ENCODE data around the gene NPAS3. TPM values are rescaled to one million over a fixed set of nuclear protein-coding genes. Genes with fewer than 3 reads are reported as not detected.

The NPAS3 gene
- total RNA-seq, 1 donor from 2014 or later = 2.4 TPM

DNA sequence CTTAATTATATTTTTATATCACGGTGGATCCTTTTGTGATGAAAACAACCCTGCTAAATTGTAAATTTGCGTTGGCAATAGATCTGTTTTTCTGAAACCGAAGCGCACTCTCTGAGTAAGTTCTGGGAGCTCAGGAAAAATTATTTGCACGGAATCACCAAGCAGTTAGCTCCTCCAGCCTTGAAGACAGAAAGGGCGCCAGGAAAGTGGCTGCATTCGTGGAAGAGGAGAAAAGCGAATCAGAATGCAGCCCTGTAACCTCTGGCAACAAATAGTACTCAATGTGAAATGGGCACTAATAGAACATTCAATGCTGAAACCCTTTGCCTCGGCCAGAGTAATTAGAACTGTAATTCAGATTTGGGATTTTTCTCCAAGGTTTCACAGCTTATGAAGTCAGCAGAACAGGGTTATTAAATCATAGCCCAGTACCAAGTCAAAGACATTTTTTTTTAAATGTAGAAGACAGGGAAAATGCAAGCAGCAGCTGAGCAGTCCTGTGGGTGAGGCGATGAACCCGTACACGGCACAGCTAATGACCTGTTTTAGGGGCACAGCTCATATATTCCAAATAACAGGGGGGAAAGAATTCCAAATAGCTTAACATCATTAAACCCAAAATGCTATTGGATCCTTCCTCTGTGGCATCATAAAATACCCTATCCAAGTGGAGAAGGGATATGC lies 760.8 kb downstream of the NPAS3 start:
- H3K36me3 Mint-ChIP-seq (ENCODE audit: unreplicated experiment) = no peaks in the 10 kb centered on the region
- TF ChIP-seq, protein P1, sequence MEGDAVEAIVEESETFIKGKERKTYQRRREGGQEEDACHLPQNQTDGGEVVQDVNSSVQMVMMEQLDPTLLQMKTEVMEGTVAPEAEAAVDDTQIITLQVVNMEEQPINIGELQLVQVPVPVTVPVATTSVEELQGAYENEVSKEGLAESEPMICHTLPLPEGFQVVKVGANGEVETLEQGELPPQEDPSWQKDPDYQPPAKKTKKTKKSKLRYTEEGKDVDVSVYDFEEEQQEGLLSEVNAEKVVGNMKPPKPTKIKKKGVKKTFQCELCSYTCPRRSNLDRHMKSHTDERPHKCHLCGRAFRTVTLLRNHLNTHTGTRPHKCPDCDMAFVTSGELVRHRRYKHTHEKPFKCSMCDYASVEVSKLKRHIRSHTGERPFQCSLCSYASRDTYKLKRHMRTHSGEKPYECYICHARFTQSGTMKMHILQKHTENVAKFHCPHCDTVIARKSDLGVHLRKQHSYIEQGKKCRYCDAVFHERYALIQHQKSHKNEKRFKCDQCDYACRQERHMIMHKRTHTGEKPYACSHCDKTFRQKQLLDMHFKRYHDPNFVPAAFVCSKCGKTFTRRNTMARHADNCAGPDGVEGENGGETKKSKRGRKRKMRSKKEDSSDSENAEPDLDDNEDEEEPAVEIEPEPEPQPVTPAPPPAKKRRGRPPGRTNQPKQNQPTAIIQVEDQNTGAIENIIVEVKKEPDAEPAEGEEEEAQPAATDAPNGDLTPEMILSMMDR (IDR thresholded peaks at IDR 0.05; ENCODE audit: partially characterized antibody, unreplicated experiment) = no peak
- no peak overlapping the region for H3K27ac Mint-ChIP-seq (ENCODE audit: unreplicated experiment)
- H3K27me3 Mint-ChIP-seq (ENCODE audit: unreplicated experiment) = no peaks in the 10 kb centered on the region
- no peaks in the 10 kb centered on the region for H3K9me3 Mint-ChIP-seq (ENCODE audit: unreplicated experiment)
- no peak for DNase-seq
- H3K4me3 Mint-ChIP-seq (ENCODE audit: unreplicated experiment) = no peak overlapping the region
- no peaks in the 10 kb centered on the region for H3K4me1 Mint-ChIP-seq (ENCODE audit: low read depth, unreplicated experiment)

DNA sequence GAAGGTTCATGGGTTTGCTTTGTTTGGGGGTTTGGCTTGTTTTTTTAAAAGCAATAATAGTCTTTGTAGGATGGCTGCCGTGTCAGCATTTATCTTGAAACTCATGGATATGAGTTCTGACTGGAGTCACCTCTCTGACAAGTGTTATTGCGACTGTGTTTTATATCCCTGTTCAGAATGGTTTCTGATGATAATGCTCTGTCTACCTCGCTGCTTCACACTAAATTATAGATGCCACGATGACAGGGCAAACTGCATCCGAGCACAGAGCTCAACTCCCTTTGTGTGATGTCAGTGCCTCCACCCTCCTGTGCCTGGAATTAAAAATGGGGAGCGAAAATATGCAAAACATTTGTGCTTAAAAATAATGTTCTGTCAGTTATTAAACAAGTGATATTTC lies 761.4 kb downstream of the NPAS3 start:
- no peak for DNase-seq
- H3K36me3 Mint-ChIP-seq (ENCODE audit: unreplicated experiment) = no peaks in the 10 kb centered on the region
- no peaks in the 10 kb centered on the region for H3K4me1 Mint-ChIP-seq (ENCODE audit: low read depth, unreplicated experiment)
- H3K27me3 Mint-ChIP-seq (ENCODE audit: unreplicated experiment) = no peaks in the 10 kb centered on the region
- TF ChIP-seq, protein P1 (IDR thresholded peaks at IDR 0.05; ENCODE audit: partially characterized antibody, unreplicated experiment) = no peak
- no peaks in the 10 kb centered on the region for H3K9me3 Mint-ChIP-seq (ENCODE audit: unreplicated experiment)
- no peak overlapping the region for H3K27ac Mint-ChIP-seq (ENCODE audit: unreplicated experiment)
- H3K4me3 Mint-ChIP-seq (ENCODE audit: unreplicated experiment) = no peak overlapping the region

DNA sequence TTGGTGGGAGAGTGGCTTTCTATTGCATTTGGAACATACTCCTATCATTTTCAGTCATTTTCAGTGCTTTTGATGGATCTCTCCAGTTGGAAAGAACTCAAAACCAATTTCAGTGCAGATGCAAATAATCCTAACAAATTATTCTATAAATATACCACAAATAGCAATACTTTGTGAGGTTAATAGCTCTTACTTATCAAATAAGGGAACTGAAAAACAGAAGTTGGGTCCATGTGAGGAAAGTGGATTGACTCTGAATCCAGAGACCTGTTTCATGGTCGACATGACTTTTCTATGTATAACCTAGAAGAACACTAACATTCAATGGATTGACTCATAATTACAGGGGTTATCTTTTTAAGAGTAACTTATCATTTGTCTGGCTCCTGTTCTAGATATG lies 763.6 kb downstream of the NPAS3 start:
- no peaks in the 10 kb centered on the region for H3K9me3 Mint-ChIP-seq (ENCODE audit: unreplicated experiment)
- no peak overlapping the region for H3K4me3 Mint-ChIP-seq (ENCODE audit: unreplicated experiment)
- no peak overlapping the region for H3K27ac Mint-ChIP-seq (ENCODE audit: unreplicated experiment)
- H3K27me3 Mint-ChIP-seq (ENCODE audit: unreplicated experiment) = no peaks in the 10 kb centered on the region
- no peaks in the 10 kb centered on the region for H3K36me3 Mint-ChIP-seq (ENCODE audit: unreplicated experiment)
- TF ChIP-seq, protein P1 (IDR thresholded peaks at IDR 0.05; ENCODE audit: partially characterized antibody, unreplicated experiment) = no peak
- peaks cover 1% of the 10 kb centered on the region for H3K4me1 Mint-ChIP-seq (ENCODE audit: low read depth, unreplicated experiment)
- DNase-seq = no peak

DNA sequence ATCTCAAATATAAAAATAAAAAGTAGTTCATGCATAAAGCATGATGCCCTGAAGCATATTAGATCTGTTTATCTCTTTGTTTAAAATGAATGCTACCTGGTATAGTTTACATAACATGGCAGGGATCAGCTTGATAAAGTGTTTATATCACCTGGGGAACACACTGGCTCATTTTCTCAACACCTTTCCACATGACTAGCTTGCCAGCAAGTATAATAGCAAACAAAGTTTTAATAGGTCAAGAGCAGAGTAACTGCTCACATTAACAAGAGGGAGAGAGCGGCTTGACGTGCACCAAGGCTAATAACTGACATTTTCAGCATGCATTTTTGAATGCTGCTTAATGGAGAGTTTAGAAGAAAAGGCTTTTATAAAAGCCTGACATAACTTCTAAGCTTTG lies 765.8 kb downstream of the NPAS3 start:
- H3K4me1 Mint-ChIP-seq (ENCODE audit: low read depth, unreplicated experiment) = peaks cover 16% of the 10 kb centered on the region
- H3K36me3 Mint-ChIP-seq (ENCODE audit: unreplicated experiment) = no peaks in the 10 kb centered on the region
- no peak overlapping the region for H3K4me3 Mint-ChIP-seq (ENCODE audit: unreplicated experiment)
- H3K27ac Mint-ChIP-seq (ENCODE audit: unreplicated experiment) = no peak overlapping the region
- TF ChIP-seq, protein P1 (IDR thresholded peaks at IDR 0.05; ENCODE audit: partially characterized antibody, unreplicated experiment) = no peak
- peaks cover 3% of the 10 kb centered on the region for H3K9me3 Mint-ChIP-seq (ENCODE audit: unreplicated experiment)
- no peak for DNase-seq
- H3K27me3 Mint-ChIP-seq (ENCODE audit: unreplicated experiment) = no peaks in the 10 kb centered on the region

DNA sequence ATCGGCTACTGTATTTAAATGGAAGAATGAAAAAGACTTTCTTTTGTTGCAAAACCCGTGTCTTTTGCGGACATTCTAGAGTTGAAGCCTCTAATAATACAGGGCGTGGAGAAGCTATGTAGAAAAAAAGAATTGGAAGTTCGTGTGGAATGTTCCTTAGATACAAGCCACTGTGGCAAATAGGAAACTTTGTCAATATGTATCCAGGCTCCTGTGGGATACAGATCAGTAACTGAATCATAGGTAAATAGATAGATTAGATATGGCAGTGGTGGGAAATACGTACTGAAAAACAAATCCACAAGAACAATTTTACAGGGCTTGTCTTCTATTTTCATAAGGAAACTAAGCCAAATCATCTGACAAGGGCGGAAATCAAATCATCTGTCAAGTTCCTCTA lies 766.8 kb downstream of the NPAS3 start:
- H3K4me3 Mint-ChIP-seq (ENCODE audit: unreplicated experiment) = no peak overlapping the region
- peaks cover 3% of the 10 kb centered on the region for H3K9me3 Mint-ChIP-seq (ENCODE audit: unreplicated experiment)
- TF ChIP-seq, protein P1 (IDR thresholded peaks at IDR 0.05; ENCODE audit: partially characterized antibody, unreplicated experiment) = no peak
- no peaks in the 10 kb centered on the region for H3K27me3 Mint-ChIP-seq (ENCODE audit: unreplicated experiment)
- H3K4me1 Mint-ChIP-seq (ENCODE audit: low read depth, unreplicated experiment) = peaks cover 16% of the 10 kb centered on the region
- DNase-seq = no peak
- H3K27ac Mint-ChIP-seq (ENCODE audit: unreplicated experiment) = no peak overlapping the region
- no peaks in the 10 kb centered on the region for H3K36me3 Mint-ChIP-seq (ENCODE audit: unreplicated experiment)

Measured in glutamatergic neuron (in vitro differentiated cells).